Fibroblast of skin of right quadriceps (primary cell): Measurements from ENCODE around the gene GRHL3.

ENCODE experiments used
- DNase-seq: peaks from one replicate; pipeline ENCODE4 v3.0.0-alpha.2; 2013

GRHL3 gene

GRCh38 chr1:24379733-24380315 is 60.7 kb downstream of the GRHL3 start:
- DNase-seq = peak; percentile 31

GRCh38 chr1:24380508-24380907 is 61.4 kb downstream of the GRHL3 start:
- no peak for DNase-seq

- DNase-seq = no peak
Measured at GRCh38 chr1:24381256-24381655, 62.1 kb downstream of the GRHL3 start.

DNA sequence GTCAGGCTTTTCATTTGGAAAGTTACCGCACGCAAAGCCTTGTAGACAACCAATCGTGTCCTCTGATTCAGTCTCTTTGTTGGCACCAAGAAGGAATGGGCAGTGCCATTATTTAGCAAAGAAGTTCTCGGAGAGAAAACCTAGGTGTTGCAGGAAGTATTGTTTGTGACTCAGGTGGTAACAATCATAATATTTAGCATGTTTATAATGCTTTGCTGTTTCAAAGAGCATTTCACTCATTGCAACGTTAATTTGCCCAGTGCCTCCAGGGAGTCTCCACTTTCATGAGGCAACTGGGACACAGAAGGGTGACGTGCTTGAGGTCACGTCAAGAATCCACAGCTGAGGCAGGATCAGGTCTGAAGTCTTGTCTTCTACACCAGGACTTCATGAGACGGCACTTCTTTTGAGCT is 63.0 kb downstream of the GRHL3 start:
- no peak for DNase-seq

DNA sequence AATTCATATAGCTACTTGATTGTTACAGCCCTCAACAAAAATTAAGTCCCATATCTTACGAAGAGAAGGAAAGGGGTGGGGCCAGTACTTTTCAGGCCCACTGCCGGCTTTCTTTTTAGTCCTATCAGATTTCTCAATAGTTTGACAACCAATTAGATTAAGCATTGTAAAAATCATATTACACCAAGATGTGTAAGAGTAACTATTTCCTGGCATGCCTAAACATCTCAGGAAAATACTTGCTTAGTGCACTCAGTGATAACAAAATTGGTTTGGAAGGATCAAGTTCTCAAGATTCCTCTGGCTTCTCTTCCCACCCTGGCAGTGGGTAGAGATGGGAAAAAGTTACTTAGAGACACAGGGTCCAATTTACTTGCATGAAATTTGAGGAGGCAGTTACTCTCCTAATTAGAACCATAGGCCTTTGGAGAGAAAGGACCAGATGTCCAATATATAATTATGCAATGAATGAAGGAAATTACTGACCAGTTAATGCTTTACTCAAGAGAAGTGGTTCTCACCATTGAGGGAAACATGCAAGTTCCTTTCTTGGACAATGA is 64.3 kb downstream of the GRHL3 start:
- DNase-seq = peak; percentile 28

GRCh38 chr1:24384251-24385090 is 65.3 kb downstream of the GRHL3 start:
- peak; percentile 48 for DNase-seq

GRCh38 chr1:24385160-24385940 is 66.2 kb downstream of the GRHL3 start:
- peak; percentile 60 for DNase-seq

DNA sequence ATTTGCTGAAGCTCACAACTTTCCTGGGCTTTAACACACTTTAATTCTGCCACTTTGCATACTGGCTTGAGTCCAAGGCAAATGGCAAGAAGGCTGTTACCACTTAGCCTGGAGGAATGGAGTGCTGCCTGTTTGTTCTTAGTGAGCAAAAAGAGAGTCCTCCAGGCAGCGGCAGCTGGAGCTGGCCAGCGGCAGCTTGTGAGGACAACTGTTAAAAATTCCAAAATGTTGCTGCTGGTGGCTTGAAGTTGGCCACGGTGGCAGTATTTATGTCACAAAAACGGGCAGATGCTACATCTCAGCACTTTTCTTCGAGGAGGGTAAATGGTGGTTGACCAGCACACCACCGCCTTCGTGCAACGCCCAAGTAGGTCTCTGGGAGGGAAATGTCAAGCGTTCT is 67.1 kb downstream of the GRHL3 start:
- DNase-seq = peak; percentile 30

DNA sequence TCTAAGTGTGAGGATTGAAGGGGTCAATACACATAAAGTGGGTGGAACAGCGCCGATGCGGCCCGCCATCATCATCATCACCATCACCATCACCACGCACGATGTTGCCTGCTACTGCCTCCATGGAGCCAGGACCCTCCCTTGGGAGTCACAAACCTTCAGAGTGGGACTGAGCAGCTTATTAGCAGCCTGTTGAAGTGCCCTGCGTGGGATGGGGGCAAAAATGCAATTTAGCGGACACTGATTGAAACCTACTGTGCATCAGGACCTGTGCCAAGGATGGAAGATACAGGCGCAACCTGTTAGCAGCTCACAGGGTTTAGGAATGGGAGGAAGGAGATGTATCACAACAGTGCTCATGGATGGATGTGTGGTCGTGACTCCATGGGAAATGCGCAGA is 67.8 kb downstream of the GRHL3 start:
- no peak for DNase-seq

DNA sequence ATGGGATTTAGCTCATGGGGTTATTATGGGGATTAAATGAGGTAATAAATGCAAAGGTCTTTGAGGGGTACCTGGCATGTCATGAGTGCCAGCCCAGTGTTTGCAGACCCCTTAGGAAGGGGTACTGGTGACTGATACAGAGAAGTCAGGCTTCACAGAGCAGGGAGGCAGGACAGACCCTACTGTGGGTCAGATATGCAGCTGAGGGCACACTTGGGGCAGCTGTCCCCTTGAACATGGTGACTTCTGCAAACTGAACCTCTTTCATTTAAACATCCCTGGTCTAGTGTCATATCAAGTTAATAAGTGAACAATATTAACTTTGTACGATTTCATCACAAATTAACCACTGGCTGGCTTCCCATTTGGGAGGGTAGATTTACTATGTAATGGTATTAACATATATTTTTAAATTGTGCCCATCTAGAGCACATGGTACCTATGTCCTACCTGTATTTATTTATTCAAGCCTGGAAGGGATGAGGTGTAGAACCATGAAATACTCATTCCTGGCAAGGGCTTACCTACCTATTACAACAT is 68.5 kb downstream of the GRHL3 start:
- no peak for DNase-seq

DNA sequence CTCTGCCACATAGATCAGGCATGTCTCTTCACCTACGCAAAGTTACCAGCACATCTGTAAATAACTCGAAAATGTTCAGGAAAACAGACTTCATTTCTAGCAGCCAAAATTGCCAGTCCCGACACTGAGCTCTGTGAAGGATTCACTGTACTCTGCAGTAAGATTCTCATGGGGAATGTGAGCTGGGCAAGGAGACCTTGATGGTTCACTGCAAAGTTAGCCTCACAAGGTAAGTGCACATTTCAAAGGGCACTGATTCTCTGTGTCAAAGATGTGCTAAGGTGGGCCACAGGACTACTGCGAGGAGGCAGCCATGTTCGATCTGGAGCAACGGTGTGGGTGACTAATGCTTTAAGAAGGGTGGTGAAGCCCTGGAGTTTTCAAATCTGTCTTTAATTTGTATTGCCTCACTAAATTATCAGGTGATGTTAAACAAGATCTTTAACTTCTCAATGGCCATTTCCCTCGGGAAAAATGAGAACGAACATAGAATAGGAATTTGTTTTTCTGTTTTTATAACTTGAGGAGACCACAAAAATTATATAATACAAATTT is 69.3 kb downstream of the GRHL3 start:
- peak; percentile 51 for DNase-seq

DNA sequence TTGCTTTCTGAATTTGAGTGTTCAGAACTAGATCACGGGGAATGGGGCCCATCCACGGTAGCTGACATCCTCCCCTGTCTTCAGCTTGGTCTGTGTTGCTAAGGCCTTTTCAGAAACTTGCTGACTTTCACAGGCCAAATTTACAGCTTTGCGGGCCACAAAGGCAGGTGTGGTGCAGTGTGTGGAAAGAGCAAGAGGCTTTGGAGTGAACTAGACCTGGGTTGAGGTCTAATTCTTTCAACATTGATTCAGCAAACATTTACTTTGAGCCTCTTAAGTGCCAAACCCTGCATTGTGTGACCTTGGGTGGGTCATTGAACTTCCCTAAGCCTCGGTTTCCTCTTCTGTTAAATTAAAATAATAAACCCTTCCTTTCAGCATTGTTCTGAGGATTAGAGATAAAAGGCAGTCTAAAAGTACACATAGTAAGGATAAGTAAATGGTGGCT is 70.1 kb downstream of the GRHL3 start:
- DNase-seq = no peak

GRCh38 chr1:24390924-24391782 is 72.0 kb downstream of the GRHL3 start:
- peak; percentile 80 for DNase-seq

DNA sequence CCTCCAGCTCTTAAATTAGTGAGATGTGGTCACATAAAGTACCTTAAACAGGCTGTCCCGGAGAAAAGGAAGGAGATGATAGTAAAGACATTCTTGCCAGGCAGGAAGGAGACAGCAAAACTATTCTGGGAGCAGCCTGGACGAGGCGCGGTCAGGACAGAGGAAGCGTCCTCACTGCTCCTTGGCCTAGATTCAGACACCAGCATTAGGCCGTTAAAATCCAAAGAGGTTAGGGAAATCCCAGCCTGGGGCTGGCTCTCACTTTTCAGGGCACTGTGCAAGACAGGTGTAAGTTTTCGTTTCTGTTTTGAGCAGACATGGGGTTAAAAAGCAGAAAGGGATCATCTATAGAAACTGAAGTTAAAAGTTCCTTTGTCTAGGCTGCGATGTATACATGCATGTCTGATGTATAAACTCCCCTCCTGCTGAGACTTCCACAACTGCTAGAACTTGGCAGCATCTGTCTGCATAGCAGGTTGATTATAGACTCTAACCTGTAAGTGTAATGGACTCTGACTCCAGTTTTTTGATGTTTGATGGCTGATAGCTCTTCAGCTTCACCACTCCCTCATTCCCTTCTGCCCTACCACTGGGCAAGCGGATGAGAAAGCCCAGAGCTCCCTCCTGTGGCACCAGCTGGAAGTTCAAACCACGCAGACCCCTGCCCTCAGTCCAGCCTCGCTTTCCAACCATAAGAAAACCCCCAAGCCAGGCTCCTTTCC is 72.9 kb downstream of the GRHL3 start:
- peak; percentile 52 for DNase-seq

DNA sequence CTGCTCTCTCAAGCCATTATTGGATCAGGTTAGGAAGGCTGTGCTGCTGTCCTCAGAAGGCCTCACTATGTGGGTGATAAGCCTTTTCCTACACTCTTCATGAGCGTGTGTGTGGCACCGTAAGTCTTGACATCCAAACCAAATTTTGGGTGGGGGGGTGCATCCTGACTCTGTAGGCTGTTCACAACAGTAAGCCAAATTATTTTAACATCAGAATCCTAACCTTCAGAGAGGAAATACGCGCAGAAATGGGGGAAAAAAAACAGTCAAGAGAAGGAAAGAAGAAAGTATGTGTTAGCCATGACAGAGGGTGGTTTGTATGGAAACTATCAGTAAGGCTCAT is 73.4 kb downstream of the GRHL3 start:
- no peak for DNase-seq

- DNase-seq = no peak
Measured at GRCh38 chr1:24392982-24393650, 74.0 kb downstream of the GRHL3 start.

DNA sequence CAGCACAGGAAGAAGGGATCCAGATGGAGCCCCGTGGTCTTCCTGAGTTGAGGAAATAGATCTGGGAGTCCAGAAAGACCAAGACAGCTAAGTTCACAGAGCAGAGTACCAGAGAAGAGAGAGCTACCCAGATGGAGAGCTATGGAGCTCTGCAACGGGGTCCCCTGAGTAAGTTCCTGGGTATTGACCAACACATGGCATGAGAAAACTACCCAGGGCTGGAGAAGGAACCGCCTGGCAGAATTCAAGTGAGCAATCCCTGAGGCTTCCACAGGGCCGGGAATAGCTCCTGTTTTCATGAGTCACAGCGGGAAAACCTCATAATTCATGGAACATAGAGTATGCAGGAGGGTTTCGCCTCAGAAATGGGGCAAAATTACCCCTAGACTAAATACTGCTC is 74.7 kb downstream of the GRHL3 start:
- DNase-seq = peak; percentile 82

GRCh38 chr1:24400065-24400464 is 80.9 kb downstream of the GRHL3 start:
- DNase-seq = no peak

- DNase-seq = no peak
Measured at GRCh38 chr1:24403806-24404205, 84.6 kb downstream of the GRHL3 start.
